ENCODE data around the gene NELFA.

DNA sequence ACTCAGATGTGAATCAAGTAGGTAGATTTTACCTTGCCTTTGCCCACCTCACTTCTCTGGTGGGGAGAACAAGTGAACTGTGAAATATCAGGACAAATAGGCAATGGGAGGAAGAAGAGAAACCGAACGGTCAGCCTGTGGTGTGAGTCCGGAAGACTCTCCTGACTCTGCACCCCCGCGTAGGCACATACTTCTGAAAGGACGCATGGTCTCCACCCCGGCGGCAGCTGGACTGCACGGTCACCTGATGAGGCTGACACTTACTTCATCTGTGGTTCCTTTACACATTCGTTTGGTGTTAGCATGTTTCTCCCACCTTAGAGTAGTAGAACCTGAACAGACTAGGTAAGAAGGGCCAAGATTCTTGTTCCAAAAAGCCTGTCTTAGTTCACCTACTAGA lies 58.4 kb downstream of the NELFA start:
- TF ChIP-seq, protein P1, sequence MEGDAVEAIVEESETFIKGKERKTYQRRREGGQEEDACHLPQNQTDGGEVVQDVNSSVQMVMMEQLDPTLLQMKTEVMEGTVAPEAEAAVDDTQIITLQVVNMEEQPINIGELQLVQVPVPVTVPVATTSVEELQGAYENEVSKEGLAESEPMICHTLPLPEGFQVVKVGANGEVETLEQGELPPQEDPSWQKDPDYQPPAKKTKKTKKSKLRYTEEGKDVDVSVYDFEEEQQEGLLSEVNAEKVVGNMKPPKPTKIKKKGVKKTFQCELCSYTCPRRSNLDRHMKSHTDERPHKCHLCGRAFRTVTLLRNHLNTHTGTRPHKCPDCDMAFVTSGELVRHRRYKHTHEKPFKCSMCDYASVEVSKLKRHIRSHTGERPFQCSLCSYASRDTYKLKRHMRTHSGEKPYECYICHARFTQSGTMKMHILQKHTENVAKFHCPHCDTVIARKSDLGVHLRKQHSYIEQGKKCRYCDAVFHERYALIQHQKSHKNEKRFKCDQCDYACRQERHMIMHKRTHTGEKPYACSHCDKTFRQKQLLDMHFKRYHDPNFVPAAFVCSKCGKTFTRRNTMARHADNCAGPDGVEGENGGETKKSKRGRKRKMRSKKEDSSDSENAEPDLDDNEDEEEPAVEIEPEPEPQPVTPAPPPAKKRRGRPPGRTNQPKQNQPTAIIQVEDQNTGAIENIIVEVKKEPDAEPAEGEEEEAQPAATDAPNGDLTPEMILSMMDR (IDR thresholded peaks at IDR 0.05): no peak
- TF ChIP-seq POLR2A (IDR thresholded peaks at IDR 0.05) (no peak), POLR2AphosphoS5 (IDR thresholded peaks at IDR 0.05) (no peak)

All from breast epithelium (tissue), 3 donors.